HG03442 (cell line): ENCODE data around the gene CALB2.
"Not testable (repeated sequence)": the region's sequence is repeated elsewhere in the genome, so short reads cannot be mapped to it uniquely, and the experiment has no call there.

ENCODE experiments used
- ATAC-seq: cut with Tn5 transposase; IDR thresholded peaks from one replicate; pipeline ENCODE4 v1.9.1; 2021; ENCODE audit warnings: mild to moderate bottlenecking, moderate library complexity; ENCODE audit not compliant: unreplicated experiment

The CALB2 gene

DNA sequence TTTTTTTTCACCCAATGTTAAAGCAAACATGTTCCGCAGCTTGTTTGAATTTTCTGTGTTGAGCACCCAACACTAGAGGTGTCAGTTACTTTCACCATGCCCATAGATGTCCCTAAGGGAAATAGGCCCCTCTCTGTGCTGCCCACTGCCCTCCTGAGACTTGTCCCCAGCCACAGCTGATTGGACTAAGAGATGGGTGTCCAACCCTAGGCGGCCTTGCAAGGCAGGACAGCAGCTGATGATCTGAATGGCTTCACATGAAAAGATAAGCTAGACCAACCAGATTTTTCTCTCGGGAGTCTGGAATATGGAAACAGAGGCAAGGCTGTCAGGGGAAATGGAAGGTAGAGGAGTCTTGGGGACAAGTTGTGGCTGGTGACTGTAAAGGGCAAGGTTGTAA, 6.1 kb upstream of the CALB2 start:
- no peak for ATAC-seq

GRCh38 chr16:71352963-71353460, 5.5 kb upstream of the CALB2 start:
- ATAC-seq: no peak

DNA sequence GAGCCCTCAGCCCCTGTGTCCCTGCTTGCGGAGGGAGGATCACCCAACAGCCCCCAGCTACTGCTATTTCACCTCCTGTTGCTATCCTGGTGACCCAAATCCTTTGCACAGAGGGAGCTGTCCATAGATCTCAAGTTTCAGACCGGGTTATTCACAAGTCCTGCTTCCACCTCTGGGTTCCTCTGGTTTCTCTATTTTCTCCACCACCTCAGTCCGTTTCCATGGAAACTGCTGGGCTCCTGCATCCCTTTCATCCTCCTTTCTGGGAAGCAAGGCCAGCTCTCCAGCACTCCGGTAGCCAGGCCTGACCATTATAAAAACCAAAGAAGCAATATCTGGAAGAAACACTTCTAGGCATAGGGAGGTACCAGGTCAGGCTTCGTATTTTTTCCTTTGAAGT, 4.8 kb upstream of the CALB2 start:
- ATAC-seq: no peak

DNA sequence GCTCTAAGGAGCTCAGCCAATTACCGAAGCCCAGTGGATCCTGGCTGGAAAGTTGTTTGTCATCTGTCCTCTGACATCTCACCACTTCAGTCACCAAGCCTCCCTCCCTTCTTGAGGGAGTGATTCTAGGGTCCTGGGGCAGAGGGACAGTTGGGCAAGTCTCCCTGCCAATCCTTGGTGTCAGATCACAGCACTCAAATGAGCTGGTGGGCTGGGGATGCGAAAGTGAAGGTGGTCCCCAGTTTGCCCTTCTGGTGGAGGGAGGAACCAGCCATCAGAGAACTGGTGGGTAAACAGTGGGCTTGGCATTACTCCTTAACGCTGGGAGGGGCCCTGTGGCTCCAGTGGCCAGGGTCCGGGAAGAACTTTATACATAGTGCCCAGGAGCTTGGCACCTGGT, 4.4 kb upstream of the CALB2 start:
- ATAC-seq: no peak

- no peak for ATAC-seq
These were observed 2.3 kb upstream of the CALB2 start for GRCh38 chr16:71356051-71356740.

DNA sequence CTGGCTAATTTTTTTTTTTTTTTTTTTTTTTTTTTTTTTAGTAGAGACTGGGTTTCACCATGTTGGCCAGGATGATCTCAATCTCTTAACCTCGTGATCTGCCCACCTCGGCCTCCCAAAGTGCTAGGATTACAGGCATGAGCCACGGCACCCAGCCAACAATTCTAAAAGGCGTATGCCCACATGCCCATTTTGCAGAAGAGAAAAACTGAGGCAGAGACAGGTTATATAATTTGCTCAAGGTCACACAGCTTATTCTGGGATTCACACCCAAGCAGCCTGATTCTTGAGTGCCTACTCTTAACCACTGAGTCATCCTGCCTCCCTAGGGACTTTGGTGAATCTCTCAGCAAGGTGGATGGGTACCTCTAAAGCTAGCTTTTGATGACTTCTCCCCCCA, 1.6 kb upstream of the CALB2 start:
- not testable (repeated sequence) for ATAC-seq

DNA sequence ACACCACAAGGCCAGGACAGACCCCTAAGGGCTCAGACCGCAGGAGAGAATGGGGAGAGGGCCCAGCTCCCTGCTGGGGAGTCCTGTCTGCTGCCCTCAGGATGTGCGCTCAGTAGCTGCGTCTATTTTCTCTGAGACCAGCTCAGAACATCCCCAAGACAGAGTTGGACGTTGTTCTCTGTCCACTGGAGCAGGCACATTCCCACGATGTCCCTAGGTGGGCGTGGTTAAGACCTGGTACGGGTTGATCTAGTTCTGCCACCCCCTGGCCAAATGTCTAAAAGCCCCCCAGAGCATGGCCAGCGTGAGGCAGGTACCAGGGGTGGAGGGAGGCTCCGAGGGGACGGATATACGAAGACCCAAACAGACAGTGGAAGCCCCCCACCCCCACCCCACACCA, 842 bp upstream of the CALB2 start:
- ATAC-seq: no peak

DNA sequence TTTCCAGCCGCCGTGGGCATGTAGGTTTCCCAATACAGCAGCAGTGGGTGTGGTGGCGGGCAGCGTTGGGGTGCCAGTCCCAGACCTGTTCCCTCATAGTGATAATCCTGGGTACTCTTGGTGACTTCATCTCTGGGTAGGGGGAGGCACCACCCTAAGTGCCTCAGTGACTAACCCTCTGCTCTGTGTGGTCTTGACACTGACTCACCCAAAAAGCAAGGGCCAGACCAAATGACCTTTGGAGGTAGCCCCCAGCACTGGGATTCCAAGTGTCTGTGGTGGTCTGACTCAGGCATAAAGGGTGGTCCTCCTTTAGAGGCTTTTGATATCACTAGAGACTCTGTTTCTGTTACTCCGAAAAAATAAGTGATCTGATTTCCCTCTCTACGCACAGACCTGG, 908 bp downstream of the CALB2 start:
- ATAC-seq: no peak

DNA sequence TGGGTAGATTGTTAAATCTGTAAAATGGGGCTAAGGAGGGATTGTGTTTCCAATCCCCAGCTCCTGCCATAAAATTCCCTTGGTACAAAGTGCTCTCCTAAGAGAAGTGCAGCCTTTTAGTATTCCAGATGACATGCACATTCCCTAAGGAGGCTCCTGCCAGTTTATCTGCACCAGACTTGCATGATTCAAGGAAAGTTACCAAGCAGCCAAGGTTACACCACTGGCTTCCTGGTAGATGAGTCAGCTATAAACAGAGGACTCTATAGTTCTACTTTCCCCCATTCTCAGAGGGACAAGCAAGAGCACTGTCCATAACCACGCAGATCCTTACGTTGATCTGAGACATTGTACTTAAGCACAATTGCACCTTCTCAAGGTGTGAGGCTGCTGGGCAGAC, 1.9 kb downstream of the CALB2 start:
- no peak for ATAC-seq

DNA sequence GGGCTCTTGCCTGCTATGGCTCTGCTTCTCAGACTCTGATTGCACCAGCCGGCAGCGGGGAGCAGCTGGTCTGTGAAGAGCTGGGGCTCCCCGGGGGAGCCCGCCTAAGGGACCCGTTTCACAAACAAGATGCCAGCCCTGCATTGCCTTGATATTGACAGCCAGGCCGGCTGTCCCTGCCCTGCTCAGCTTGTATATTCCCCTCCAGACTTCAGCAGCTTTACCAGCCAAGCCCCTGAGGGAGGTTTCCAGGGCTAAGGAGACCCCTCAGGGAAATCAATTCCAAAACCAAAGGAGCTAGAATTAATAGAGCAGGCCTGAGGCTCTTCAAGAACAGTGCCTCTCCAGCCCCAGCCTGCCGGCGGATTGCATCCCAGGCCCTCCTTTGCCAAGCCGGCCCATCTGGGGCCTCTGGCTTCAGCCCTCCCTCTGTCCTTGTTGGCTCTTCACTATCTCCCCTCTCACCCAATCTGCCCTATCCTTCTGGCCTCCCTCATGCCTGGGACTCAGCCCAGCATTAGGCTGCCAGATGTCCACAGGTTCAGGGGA, 5.7 kb downstream of the CALB2 start:
- ATAC-seq: no peak

DNA sequence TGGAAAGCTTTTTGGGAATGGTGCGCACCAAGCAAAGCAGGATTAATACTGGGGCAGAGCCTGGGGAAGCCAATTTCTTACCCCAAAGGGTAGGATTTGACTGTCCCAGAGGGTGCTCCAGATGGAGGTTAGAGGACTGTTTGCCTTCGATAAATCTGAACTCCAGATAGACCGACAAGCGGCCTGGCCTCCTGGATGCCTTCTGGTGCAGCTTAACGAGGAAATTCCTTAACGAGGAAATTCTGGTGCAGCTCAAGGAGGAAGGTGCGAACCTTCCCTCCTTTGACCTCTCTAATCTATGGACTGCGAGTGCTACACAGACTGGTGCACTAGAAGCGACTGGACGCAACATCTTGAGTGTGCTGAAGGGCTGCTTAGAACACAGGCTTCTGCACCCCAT, 6.5 kb downstream of the CALB2 start:
- no peak for ATAC-seq

GRCh38 chr16:71367241-71367976, 8.9 kb downstream of the CALB2 start:
- ATAC-seq: no peak

DNA sequence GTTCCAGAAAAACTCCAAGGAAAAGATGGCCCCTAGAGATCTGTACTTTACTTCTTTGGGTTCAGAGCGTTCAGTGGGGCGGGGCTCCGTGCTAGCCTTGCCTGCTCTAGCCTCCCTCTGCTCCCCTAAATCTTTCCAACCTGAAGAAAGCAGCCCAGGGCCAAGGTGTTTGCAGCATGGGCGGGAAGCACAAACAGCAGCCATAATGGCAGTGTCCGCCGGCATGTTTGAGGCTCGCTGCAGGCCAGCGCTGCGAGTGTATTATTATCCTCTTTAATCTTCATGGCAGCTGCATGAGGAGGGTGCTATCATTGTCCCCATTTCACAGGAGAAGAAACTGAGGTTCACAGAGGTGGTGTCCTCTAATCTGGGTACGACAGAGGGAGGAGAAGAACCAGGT, 10.4 kb downstream of the CALB2 start:
- no peak for ATAC-seq

- ATAC-seq: no peak
These were observed 11.0 kb downstream of the CALB2 start for GRCh38 chr16:71369494-71369893.

DNA sequence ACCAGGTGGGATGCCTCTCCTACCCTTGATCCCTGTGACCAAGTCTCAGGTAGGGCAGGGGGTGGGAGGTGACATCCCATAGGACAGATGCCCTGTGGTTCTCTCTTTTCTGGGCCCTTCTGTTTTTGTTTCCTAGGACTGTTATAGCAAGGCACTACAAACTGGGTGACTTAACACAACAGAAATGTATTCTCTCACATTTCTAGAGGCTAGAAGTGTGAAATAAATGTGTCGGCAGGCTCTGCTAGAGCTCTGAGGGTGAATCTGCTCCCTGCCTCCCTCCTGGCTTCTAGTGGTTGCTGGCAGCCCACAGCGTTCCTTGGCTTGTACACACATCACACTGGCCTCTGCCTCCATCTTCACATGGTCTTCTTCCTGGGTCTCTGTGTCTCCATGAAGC, 12.7 kb downstream of the CALB2 start:
- no peak for ATAC-seq

DNA sequence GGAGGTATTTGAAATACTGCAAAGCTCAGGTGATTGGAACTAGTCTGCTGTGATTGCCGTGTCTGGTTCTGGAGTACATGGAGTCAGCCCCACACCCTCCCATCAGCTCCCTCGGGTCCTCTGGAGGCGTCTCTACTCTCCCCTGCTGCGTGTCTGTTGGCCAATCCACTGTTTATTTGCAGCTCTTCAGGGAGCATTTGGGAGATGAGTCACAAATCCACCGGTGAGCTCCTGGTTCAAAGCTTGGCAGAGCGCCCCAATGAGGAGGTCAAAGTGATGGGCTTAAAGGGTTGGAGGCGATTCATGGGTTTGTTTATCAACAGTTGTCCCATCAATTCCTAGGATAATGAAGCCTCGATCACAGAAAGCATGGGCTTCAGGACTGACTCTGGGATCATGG, 14.6 kb downstream of the CALB2 start:
- no peak for ATAC-seq

- ATAC-seq: no peak
These were observed 18.1 kb downstream of the CALB2 start for GRCh38 chr16:71376465-71377157.

DNA sequence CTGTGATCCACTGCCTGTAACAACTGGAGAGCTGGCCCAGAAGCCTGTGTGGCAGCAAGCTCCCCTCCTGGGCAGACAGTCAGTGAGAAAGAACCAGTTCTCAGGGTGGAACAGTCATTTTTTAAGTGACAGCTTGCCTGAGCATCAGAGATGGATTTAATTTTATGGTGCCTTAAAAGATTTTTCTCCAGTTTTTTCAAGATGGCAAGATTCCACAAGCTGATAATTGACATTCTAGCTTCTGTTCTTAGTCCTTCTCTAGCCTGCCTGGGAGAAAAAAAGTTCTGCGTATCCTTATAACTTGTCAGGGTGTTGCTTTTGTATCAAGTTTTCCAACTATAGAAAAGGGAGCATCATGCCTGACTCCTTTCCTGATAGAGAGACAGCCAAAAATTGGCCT, 21.2 kb downstream of the CALB2 start:
- no peak for ATAC-seq

DNA sequence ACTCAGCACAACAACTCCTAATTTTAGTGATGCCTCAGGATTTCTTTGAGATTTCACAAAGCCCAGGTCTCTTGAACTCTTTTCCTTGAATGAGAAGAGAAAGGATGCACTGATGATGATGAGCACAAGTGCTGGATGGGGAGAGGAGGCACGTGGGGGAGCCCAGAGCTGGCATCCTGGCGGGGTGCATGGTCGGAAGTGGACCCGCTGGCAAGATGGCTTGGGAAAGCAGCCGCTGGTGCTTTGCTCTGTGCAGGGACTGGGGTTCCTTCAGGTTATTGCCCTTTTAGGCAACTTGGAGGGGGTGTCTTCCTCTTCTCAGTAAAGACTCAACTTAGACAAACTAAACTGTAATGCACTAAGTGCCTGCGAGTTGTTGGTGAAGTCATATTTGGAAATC, 22.3 kb downstream of the CALB2 start:
- no peak for ATAC-seq

GRCh38 chr16:71383054-71383773, 24.7 kb downstream of the CALB2 start:
- ATAC-seq: no peak
